HepG2 (cell line): ENCODE measurements around the gene PDE4C. TPM values are rescaled to one million over a fixed set of nuclear protein-coding genes. Genes with fewer than 3 reads are reported as not detected.

Experiments
- AGO1 ChIP-seq: fragments of 200-400 bp; formaldehyde crosslinking; IDR thresholded peaks from 2 replicates; pipeline ENCODE4 v1.6.1; 2017; ENCODE audit warnings: mild to moderate bottlenecking, low read depth, low read length, moderate library complexity; ENCODE audit not compliant: poor library complexity, severe bottlenecking
- ARID5B ChIP-seq: IDR thresholded peaks from 2 replicates; pipeline ENCODE4 v1.4.0; 2020; ENCODE audit warnings: mild to moderate bottlenecking, missing genetic modification reagents
- CBX1 ChIP-seq: IDR thresholded peaks from one replicate; pipeline ENCODE4 v1.6.1; 2016; ENCODE audit warnings: antibody characterized with exemption, low read depth
- ERF ChIP-seq: IDR thresholded peaks from 2 replicates; pipeline ENCODE4 v1.6.1; 2018; ENCODE audit warnings: missing biosample characterization, missing genetic modification reagents
- FOSL2 ChIP-seq: sonication (generic); formaldehyde crosslinking; IDR thresholded peaks from 2 replicates; pipeline ENCODE4 v1.4.0; 2020; ENCODE audit warnings: missing genetic modification reagents
- FOXK1 ChIP-seq: sonication (generic); formaldehyde crosslinking; IDR thresholded peaks from 2 replicates; pipeline ENCODE4 v1.4.0; 2020; ENCODE audit warnings: low read depth, missing genetic modification reagents, borderline replicate concordance
- GABPB1 ChIP-seq: IDR thresholded peaks from 2 replicates; pipeline ENCODE4 v1.6.1; 2016; ENCODE audit warnings: mild to moderate bottlenecking, missing genetic modification reagents, moderate library complexity, missing compliant biosample characterization
- HDAC1 ChIP-seq: sonication (generic); formaldehyde crosslinking; IDR thresholded peaks from 2 replicates; pipeline ENCODE4 v1.5.1; 2020; ENCODE audit warnings: mild to moderate bottlenecking, missing genetic modification reagents
- HDAC2 ChIP-seq: sonication (generic); formaldehyde crosslinking; IDR thresholded peaks from 2 replicates; pipeline ENCODE4 v1.4.0; 2020; ENCODE audit warnings: missing genetic modification reagents
- KDM5B ChIP-seq: sonication (generic); formaldehyde crosslinking; IDR thresholded peaks from 2 replicates; pipeline ENCODE4 v1.4.0; 2020; ENCODE audit warnings: missing genetic modification reagents, mild to moderate bottlenecking, borderline replicate concordance
- MAFF ChIP-seq: IDR thresholded peaks from 2 replicates; pipeline ENCODE4 v1.6.1; 2011; ENCODE audit warnings: low read depth, low read length, improper control_type of control experiment
- MAFG ChIP-seq: sonication (generic); formaldehyde crosslinking; IDR thresholded peaks from 2 replicates; pipeline ENCODE4 v1.5.1; 2020; ENCODE audit warnings: mild to moderate bottlenecking, missing genetic modification reagents
- MEIS2 ChIP-seq: sonication (generic); formaldehyde crosslinking; IDR thresholded peaks from 2 replicates; pipeline ENCODE4 v1.9.0; 2021; ENCODE audit warnings: mild to moderate bottlenecking, missing genetic modification reagents
- NFAT5 ChIP-seq: sonication (generic); formaldehyde crosslinking; IDR thresholded peaks from 2 replicates; pipeline ENCODE4 v1.4.0; 2020; ENCODE audit warnings: missing genetic modification reagents
- NFYB ChIP-seq: sonication (generic); formaldehyde crosslinking; IDR thresholded peaks from 2 replicates; pipeline ENCODE4 v1.4.0; 2020; ENCODE audit warnings: missing genetic modification reagents
- PCBP1 ChIP-seq: fragments of 200-400 bp; formaldehyde crosslinking; IDR thresholded peaks from 2 replicates; pipeline ENCODE4 v1.6.1; 2017; ENCODE audit warnings: mild to moderate bottlenecking, low read depth, low read length, borderline replicate concordance
- RBFOX2 ChIP-seq: fragments of 200-400 bp; formaldehyde crosslinking; IDR thresholded peaks from 2 replicates; pipeline ENCODE4 v1.6.1; 2017; ENCODE audit warnings: low read depth, mild to moderate bottlenecking, low read length
- TRIM22 ChIP-seq: fragments of 450-650 bp; IDR thresholded peaks from 2 replicates; pipeline ENCODE4 v1.6.1; 2017
- ZNF724P ChIP-seq: sonication (generic); formaldehyde crosslinking; IDR thresholded peaks from 2 replicates; pipeline ENCODE4 v1.8.0; 2022; ENCODE audit warnings: missing genetic modification reagents, borderline replicate concordance
- ZNF737 ChIP-seq: sonication (generic); formaldehyde crosslinking; IDR thresholded peaks from 2 replicates; pipeline ENCODE4 v1.5.0; 2020; ENCODE audit warnings: missing genetic modification reagents, mild to moderate bottlenecking, borderline replicate concordance
- ZNF761 ChIP-seq: sonication (generic); formaldehyde crosslinking; conservative IDR thresholded peaks from 2 replicates; pipeline ENCODE4 v1.4.0; 2020; ENCODE audit warnings: mild to moderate bottlenecking, missing genetic modification reagents
- polyA plus RNA-seq, 8 experiments: library from polyadenylated mRNA; depleted of rRNA in 3 of 8; stranded (reverse) in 7 of 8; unstranded in 1 of 8; fragments of >200 nt; fragmentation: Illumina TruSeq in 4 of 8; extraction: Trizol in 4 of 8; gene quantifications; 2 replicates each; pipeline versions ENCODE4 v1.2.1 to v1.2.3, GENCODE V29; 2011 to 2016; ENCODE audit warnings: low read depth in 4 of 8, missing spikeins in 1 of 8, mixed read lengths in 1 of 8; ENCODE audit not compliant: insufficient read depth in 1 of 8
- total RNA-seq, 5 experiments: library from RNA; depleted of rRNA; stranded (reverse); fragments of >200 nt; fragmentation: Illumina TruSeq; extraction: Trizol; gene quantifications; 2 replicates each; pipeline ENCODE4 v1.2.3, GENCODE V29; 2016; ENCODE audit warnings: low read depth in 1 of 5

Gene PDE4C
- total and polyA plus RNA-seq, 2 of the 13 experiments (the other 11 are each of a cell fraction or from before 2014, with no cell fraction given), result 1.4 to 14.0 TPM

- TF ChIP-seq FOXK1 (CRISPR knock-in tag), result 0 out of 2 replicates have a peak, but pooled peaks have one; percentile 9
- 0 out of 2 replicates have a peak, but pooled peaks have one; percentile 3 for TF ChIP-seq FOSL2 (CRISPR knock-in tag)
- no peak for TF ChIP-seq MAFG (CRISPR knock-in tag)
- TF ChIP-seq ZNF761 (CRISPR knock-in tag), result no peak
- peak; percentile 99 for TF ChIP-seq NFYB
- peak; percentile 70 for TF ChIP-seq RBFOX2
- no peak for TF ChIP-seq ZNF724P
- TF ChIP-seq GABPB1, result peak; percentile 68
- no peak for TF ChIP-seq ZNF737 (CRISPR knock-in tag)
- TF ChIP-seq ERF, result peak; percentile 16; the same call in 1 of the 2 replicates
- TF ChIP-seq KDM5B (CRISPR knock-in tag), result peak; percentile 81
- peak; percentile 52 for TF ChIP-seq AGO1
- TF ChIP-seq MEIS2 (CRISPR knock-in tag), result peak; percentile 41; the same call in 1 of the 2 replicates
- TF ChIP-seq HDAC2 (CRISPR knock-in tag), result no peak
- TF ChIP-seq MAFF, result no peak
- TF ChIP-seq TRIM22, result no peak
- peak; percentile 68 for TF ChIP-seq HDAC1 (CRISPR knock-in tag)
- TF ChIP-seq NFAT5, result no peak
- no peak for TF ChIP-seq PCBP1
- TF ChIP-seq CBX1, result peak; percentile 35
- 0 out of 2 replicates have a peak, but pooled peaks have one; percentile 23 for TF ChIP-seq ARID5B (CRISPR knock-in tag)
Measured at GRCh38 chr19:18203863-18204393, 22.3 kb downstream of the PDE4C start, which contains the start of gene RAB3A (continued).
